AG04450 (cell line): ENCODE results near the gene CDC73. TPM values are rescaled to one million over a fixed set of nuclear protein-coding genes. Genes with fewer than 3 reads are reported as not detected.

Experiments
- CTCF ChIA-PET: fragments of 300-600, 350-600 bp; formaldehyde crosslinking; extraction: SDS; loops from one replicate; lab custom pipeline; 2022; ENCODE audit warnings: antibody characterized with exemption, inconsistent platforms; lab: Charles Lee
- POLR2A ChIA-PET: fragments of 350-600 bp; formaldehyde crosslinking; extraction: SDS; loops from one replicate; lab custom pipeline; 2021; ENCODE audit warnings: antibody characterized with exemption, inconsistent platforms; lab: Yijun Ruan, JAX
- DNase-seq: peaks from one replicate; pipeline ENCODE4 v3.0.0-alpha.2; 2011; ENCODE audit warnings: low read depth, low spot score
- H3K27ac ChIP-seq: one replicate; pipeline ENCODE4 v1.5.1; 2012; ENCODE audit warnings: low read depth, low read length, control low read depth
- H3K27me3 ChIP-seq: one replicate; pipeline ENCODE4 v1.6.0; 2012; ENCODE audit warnings: low read length; ENCODE audit not compliant: control insufficient read depth, insufficient read depth
- H3K4me3 ChIP-seq: 2 replicates; pipeline ENCODE4 v1.5.1; 2011; ENCODE audit warnings: mild to moderate bottlenecking, low read depth, low read length, control low read depth
- H3K9me3 ChIP-seq: 2 replicates; pipeline ENCODE4 v1.5.1; 2012; ENCODE audit warnings: low read length; ENCODE audit not compliant: control insufficient read depth, insufficient read depth
- polyA minus RNA-seq: library from RNA; depleted of rRNA, polyadenylated mRNA; stranded (reverse); fragments of >200 nt; gene quantifications from 2 replicates; pipeline ENCODE4 v1.2.3, GENCODE V29; 2011; rRNA and poly(A)+ RNA removed
- polyA plus RNA-seq: library from polyadenylated mRNA; depleted of rRNA; stranded (reverse); fragments of >200 nt; gene quantifications from 2 replicates; pipeline ENCODE4 v1.2.3, GENCODE V29; 2011; rRNA removed
- TF ChIP-seq, protein P1 (sequence below): IDR thresholded peaks from 2 replicates; pipeline ENCODE4 v1.5.1; 2011; ENCODE audit warnings: low read depth, low read length, control low read depth, inconsistent platforms

CDC73 gene
- polyA plus RNA-seq (40.2 and 56.4 TPM in 2 replicates), polyA minus RNA-seq (36.2 and 58.4 TPM in 2 replicates)

DNA sequence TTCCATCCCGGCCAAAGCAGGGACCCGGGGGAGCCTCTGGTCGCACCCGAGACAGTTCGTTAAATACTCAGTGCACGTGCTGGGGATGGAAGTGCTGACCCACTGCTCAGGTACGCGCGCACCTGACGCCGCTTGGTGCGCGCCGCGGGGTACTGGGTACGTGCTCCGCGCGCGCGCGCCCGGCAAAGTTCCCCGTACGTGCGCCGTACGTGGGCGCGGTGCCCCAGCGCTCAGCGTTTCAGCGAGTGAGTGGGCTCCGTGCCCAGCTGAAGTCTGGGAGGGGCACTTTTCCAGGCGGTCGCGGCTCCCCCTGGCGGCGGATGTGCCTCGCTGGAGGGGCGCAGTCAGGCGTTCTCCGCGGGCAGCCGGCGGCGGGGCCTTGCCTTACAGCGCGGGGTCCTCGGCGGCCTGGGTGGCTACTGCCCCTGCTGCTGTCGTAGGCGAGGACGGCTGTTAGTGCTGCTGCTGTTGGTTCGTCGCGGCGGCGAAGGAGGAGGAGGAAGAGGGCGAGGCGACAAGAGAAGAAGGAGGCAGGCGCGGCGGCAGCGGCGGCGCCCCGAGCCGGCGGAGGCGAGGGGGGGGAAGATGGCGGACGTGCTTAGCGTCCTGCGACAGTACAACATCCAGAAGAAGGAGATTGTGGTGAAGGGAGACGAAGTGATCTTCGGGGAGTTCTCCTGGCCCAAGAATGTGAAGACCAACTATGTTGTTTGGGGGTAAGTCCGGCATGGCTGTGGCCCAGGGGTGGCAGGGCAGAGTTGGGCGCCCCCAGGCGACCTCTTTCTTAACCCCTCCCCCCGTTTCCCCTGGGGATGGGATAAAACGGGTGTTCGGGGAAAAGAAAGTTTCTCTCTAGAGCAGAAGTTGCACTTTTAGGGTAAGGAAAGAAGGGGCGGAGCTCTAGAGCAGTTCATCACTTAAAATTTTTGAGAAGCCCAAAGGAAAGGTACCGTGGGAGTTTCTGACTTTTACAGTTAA, at the start of gene CDC73:
TSS of gene CDC73 (plus strand) at position 416 of the 978 bp plus-strand sequence. CDS start at position 586, 170 bp downstream.
- CTCF ChIA-PET: interaction anchor here (0.6 to 3.7 kb wide), 14 partner anchors 10 to 1177 kb away, joined by 3 to 46 read pairs (median 4); partner anchors contain the start of gene GLRX2
- TF ChIP-seq, protein P1, sequence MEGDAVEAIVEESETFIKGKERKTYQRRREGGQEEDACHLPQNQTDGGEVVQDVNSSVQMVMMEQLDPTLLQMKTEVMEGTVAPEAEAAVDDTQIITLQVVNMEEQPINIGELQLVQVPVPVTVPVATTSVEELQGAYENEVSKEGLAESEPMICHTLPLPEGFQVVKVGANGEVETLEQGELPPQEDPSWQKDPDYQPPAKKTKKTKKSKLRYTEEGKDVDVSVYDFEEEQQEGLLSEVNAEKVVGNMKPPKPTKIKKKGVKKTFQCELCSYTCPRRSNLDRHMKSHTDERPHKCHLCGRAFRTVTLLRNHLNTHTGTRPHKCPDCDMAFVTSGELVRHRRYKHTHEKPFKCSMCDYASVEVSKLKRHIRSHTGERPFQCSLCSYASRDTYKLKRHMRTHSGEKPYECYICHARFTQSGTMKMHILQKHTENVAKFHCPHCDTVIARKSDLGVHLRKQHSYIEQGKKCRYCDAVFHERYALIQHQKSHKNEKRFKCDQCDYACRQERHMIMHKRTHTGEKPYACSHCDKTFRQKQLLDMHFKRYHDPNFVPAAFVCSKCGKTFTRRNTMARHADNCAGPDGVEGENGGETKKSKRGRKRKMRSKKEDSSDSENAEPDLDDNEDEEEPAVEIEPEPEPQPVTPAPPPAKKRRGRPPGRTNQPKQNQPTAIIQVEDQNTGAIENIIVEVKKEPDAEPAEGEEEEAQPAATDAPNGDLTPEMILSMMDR: peak; percentile 88
- peak; percentile 90 for DNase-seq
- Histone ChIP-seq H3K9me3 (no peaks in the 10 kb centered on the region), H3K27ac (peak within 1 kb of the TSS; percentile 91), H3K27me3 (no peaks in the 10 kb centered on the region), H3K4me3 (peak within 1 kb of the TSS; percentile 91)
- POLR2A ChIA-PET: interaction anchor here (0.6 to 3.1 kb wide), 4 partner anchors 10 to 63 kb away, joined by 3 to 41 read pairs (median 6); partner anchors contain the start of genes GLRX2, RO60 and UCHL5

- ChIA-PET CTCF (no interaction called here), POLR2A (no interaction called here)
- H3K4me3 ChIP-seq: no peak overlapping the region
- DNase-seq: no peak
- TF ChIP-seq, protein P1: no peak
- no peaks in the 10 kb centered on the region for H3K9me3 ChIP-seq
- H3K27ac ChIP-seq: no peak overlapping the region
- H3K27me3 ChIP-seq: no peaks in the 10 kb centered on the region
Observed at GRCh38 chr1:193077991-193078390, 43.8 kb upstream of the CDC73 start.

DNA sequence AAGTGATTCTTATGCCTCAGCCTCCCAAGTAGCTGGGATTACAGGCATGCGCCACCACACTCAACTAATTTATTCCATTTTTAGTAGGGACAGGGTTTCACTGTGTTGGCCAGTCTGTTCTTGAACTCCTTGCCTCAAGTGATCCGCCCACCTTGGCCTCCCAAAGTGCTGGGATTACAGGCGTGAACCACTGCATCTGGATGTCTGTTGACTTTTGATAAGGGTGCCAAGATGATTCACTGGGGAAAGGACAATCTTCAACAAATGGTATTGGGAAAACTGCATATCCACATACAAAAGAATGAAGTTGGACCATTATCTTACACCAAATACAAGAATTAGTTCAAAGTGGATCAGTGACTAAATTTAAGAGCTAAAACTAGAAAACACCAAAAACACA, 42.6 kb upstream of the CDC73 start:
- CTCF ChIA-PET: no interaction called here
- no peak for DNase-seq
- Histone ChIP-seq H3K27ac (no peak overlapping the region), H3K27me3 (no peaks in the 10 kb centered on the region), H3K9me3 (no peaks in the 10 kb centered on the region), H3K4me3 (no peak overlapping the region)
- TF ChIP-seq, protein P1: no peak
- POLR2A ChIA-PET: interaction anchor here (0.7 kb wide), 1 partner anchor 31 kb away, joined by 4 read pairs; no protein-coding TSS in a partner anchor

GRCh38 chr1:193083365-193084088, 38.3 kb upstream of the CDC73 start:
- TF ChIP-seq, protein P1: no peak
- H3K27ac ChIP-seq: no peak overlapping the region
- H3K27me3 ChIP-seq: no peaks in the 10 kb centered on the region
- H3K4me3 ChIP-seq: no peak overlapping the region
- DNase-seq: no peak
- POLR2A ChIA-PET: no interaction called here
- H3K9me3 ChIP-seq: no peaks in the 10 kb centered on the region
- CTCF ChIA-PET: interaction anchor here (0.6 to 0.8 kb wide), 2 partner anchors 12 to 609 kb away, joined by 3 to 4 read pairs; no protein-coding TSS in a partner anchor
